Stimulated activated CD8-positive, alpha-beta memory T cell treated with anti-CD3 and anti-CD28 coated beads, Interleukin-12 subunit alpha, Interleukin-12 subunit beta, amount 100 ng/mL, for 4 hours (primary cell): ENCODE results near the gene CAPN7.

Experiments
- DNase-seq: peaks from one replicate; pipeline ENCODE4 v3.0.0-alpha.2; 2020; ENCODE audit warnings: low read depth

The CAPN7 gene

GRCh38 chr3:15246186-15246585 is 40.1 kb downstream of the CAPN7 start:
- DNase-seq, result no peak

DNA sequence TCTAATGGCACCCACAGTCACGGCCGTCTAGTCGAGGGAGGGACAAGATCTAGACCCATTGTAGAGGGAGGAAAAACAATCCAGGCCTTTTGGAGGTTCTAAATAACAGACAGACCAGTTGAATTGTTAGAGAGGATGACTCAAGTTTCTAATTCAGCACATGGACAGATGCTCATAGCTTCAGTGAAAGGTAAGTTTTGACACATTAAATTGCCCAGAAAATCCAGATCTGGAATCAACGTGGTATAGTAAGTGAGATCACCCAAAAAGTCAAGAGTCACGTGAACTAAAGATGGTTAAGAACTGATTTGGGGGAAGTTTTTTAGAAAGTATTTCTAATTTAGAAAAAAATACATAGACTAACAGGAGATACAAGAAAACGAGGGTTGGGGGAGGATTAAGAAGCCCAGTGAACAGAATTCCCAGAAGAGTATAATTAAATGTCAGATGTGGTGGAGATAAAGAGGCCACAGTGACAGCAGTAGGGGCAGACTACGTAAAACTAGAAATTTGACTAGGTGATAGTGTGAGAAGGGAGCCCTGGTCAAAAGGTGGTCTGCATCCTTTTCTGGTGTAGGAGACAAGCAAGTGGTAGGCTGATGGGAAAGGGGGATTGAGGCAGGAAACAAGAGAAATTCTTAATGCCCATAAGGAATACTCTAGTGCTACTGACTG is 47.1 kb downstream of the CAPN7 start:
- DNase-seq, result no peak

- DNase-seq, result no peak
These were observed 49.2 kb downstream of the CAPN7 start for GRCh38 chr3:15255215-15255614.

- DNase-seq, result no peak
These were observed 50.9 kb downstream of the CAPN7 start for GRCh38 chr3:15256861-15257341.

DNA sequence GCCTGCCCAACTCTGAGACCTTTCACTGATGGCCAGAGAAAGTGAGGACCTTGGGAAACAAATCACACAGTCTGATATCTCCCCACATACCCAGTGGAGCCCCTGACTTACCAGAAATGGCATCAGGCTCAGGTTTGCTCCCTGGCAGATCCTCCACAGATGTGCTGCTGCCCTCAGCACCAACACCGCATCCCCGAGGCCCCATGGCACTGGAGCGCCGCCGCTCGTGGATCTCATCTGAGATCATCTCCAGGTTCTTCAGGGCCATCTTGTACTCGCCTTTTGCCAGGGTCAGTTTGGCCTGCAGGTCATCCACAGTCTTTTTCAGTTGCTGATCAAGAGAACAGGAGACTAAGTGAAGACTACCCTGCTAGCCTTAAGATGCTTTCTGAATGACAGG is 52.7 kb downstream of the CAPN7 start:
- DNase-seq, result no peak

DNA sequence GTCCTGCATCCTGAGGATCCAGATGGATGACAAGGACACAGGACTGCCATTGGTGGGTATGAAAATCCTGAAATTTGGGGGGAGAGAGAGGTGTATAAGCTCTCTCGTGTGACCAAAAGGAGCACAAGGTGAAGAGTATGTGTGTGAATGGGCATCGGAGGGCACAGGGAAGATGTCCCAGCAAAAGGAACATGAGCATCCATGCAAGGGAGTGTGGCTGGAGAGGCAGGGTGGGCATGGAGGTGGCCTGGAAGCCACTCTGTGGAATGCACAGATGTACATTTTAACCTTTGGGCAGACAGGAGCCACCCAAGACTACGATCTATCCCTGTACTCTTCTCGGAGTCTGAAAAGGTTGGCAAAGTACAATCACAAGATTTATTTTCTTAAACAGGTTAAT is 54.5 kb downstream of the CAPN7 start:
- DNase-seq, result no peak

DNA sequence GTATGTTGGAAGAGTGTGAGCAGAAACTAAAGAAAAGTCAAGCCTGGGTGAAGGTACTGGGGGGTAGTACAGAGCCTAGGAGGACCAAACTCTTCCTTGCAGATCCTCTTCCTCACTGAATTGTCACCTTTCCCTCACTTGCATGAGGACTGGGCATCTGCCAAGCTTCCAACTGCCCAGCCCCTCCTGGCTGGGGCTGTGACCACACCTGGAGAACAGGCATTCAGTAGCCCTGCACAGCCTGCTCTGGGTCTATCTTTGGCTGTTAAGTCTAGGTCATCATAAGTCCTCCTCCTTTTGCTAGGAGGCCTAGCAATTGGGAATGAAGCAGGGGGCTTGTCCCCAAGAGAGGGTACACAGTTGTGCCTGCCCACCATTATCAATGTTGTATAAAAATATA is 55.2 kb downstream of the CAPN7 start:
- DNase-seq, result no peak

DNA sequence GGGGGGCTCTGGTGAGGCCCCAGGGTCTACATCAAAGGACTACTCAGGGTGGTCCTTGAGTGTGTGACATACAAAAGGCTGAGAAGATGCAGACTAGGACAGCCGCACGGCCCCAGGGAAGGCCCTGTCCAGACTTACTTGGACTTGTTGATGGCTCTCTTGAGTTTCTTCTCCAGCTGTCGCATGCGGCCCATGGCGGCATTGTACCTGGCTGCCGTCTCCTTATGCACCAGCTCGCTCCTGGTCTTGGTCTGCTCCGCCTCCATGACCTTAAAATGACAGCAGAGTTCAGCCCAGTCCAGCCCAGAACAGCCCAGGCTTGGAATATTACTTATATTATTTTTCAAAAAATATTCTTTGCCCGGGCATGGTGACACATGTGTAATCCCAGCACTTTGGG is 56.0 kb downstream of the CAPN7 start:
- no peak for DNase-seq

DNA sequence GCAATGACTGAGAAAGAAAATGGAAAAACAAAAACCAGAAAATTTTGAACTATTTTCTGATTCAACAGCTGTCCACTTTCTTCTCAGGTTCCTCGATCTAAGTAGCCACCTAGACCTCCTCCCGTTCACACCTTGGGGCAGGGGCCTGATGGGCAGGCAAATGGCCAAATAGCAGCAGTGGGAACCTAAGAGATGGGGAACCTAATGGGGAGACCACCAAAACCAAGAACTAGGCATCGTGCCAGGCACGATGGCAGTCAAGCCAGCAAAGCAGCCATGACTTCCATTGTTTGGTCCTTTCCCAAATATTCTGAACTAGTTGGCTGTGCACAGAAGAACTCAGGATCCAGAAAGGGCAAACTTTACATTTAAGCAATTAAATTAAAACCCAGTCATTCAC is 57.1 kb downstream of the CAPN7 start:
- DNase-seq, result no peak

DNA sequence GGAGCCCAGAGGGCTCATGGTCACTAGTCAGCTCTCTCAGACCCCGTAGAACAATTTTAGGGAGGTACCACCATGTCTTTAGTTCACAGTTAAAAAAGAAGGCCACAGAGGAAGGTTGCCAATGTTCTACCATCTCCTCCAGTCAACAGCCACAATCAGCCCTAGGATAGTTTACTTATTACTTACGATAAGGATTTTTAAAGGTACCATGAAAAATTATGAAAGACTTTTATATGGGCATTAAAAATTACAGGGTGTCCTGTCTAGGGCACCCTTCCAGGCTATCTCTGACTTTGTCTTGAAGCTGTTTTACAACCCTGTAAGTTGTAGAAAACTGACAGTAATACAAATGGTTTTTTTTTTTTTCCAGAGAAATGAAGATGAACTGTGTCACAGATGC is 57.9 kb downstream of the CAPN7 start:
- DNase-seq, result no peak

DNA sequence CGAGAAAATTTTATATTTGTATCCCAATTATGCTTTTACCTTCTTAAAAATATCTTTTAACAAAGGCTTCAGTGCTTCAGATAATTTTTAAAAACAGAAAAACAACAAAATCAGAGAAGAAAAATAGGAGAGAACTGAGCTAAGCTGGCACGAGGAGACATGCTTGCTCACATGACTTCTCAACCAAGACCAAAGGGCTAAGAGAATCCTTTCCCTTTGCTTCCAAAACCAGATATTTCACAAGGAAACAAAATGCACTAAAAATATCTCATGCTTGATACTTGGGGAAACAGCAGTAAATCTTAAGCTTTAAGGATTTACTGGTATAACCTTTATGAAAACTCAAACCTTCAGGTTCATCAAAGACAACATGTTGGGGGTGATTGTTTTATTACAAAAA is 58.4 kb downstream of the CAPN7 start:
- DNase-seq, result no peak

GRCh38 chr3:15265655-15266509 is 59.8 kb downstream of the CAPN7 start:
- no peak for DNase-seq

DNA sequence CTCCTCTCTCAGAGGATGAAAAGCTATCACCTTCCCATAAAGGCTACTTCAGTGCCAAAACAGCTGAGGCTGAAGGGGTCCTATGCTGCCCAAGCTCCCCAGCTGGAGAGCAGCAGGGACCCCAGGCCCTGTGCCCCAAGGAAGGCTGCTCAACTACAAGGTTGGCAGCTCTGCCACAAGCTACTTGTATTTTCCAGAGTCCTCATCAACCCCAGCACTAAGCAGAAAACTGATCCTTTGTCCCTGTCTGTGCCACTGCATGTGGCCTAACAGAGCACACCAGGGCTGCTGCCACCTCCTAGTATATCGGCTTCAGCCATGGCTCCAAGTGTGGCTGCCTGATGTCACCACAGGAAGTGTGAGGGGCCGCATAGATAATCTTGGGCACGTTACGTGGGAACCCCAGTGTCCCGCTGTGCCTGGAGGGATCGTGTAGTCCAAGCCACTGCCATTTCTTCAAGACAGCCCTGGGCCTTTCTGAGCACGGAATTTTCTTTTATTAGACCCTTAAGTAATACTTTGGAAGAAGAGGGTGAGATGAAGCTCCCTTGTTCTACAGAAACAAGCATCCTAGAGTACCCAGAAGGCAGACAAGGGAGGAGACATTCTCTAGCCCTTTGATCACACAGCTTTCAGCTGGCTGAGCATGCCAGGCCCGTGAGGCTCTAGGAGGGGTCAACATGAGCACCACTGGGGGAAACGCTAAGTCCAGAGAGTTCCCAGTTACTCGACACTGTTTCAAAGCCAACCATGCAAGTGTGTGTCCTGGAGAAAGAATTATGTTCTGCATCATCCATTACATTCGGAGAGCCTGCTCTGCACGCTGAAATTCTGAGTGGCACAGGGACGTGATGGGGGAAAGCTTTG is 60.7 kb downstream of the CAPN7 start:
- no peak for DNase-seq

- no peak for DNase-seq
These were observed 61.5 kb downstream of the CAPN7 start for GRCh38 chr3:15267502-15267901.

DNA sequence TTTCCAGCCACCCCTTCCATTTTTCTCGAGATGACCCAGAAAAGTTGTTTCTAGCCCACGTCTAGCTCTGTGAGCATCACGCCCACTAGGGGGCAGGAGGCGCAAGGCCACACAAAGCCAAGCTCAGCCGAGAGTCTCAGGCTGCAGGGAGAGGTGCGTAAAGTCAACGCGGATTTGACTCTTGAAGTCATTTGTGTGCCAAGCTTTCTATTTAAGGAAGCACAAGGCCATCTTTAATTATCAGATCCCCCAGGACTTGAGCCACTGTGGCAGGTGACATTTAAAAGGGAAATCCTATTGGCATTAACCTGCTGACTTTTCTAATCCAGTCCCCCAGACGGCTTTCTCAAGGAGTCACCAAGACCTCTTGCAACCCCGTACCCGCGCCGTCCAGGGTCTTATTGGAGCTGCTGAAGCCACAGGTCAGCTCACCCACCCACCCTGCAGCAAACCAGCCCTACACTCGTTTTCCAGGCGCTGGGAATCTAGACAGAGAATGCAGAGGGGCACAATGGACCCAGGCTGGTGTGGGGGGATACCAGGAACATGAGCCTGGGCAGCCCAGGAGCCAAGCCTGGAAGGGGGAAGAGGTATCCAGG is 62.1 kb downstream of the CAPN7 start:
- peak; percentile 66 for DNase-seq

DNA sequence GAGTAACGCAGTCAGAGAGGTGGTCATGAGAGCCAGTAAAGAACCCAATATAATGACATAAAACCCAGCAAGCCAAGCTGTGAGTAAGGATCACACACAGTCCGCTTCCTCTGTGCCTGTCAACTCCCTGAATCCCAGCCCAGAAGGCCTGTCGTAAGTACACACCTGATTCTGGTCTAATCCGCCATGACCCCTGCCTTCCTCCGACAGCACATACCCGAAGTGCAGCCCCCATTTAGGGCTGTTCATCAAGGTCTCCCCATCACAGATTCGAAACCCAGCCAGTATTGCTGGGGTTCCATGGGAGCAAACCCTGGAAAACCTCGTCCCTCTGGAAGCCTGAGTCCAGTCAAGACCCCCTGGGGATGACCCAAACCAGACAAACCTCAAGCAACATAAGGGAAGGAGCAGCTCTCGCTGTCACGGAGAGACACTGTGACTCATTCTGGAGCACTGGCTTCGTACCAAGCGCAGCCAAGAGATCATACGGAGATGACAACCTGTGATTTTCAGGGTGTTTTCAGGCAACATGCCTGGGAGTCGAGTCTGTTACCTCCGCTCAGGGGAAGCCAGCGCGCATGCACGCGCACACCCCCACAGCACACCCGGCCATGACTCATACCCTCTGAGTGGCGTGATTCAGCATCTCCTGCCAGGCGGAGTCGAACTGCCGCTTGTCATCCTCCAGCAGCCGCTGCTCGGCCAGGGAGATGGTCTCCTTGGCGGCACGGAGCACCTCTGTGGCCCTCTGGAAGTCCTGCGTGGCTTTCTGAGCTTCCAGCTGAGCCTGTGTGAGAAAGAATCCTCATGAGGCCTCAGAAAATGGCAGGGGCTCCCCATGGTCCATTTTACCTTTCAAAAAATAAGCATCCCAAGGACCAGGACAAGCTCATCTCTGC is 63.3 kb downstream of the CAPN7 start:
- peak; percentile 80 for DNase-seq

GRCh38 chr3:15271030-15271429 is 65.0 kb downstream of the CAPN7 start:
- no peak for DNase-seq

DNA sequence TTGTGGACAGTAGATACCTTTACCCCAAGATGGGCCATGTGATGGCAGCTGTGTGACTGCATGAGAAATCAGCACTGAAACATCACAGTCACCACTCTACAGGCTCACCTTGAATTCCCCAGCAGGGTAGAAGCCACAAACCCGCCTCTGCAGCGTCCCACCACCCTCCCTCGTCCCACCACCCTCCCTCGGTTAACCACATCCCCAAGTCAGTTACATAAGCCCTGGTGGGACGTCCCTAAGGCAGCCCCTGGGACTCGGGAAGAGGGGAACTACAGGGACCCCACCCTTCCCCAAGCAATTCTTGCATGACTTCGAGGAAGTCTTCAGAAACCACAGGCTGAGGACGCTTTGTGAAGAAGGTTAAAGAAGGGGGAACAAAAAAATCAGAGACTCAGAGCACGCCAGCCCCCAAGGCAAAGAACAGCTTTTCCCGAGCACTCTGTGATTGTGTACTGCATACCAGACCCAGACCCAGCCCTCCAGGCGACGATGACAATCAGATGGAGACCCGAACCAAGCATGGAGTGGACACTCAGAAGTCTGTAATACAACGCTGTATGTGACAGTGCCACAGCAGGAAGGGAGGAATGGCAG is 65.8 kb downstream of the CAPN7 start:
- DNase-seq, result peak; percentile 75

GRCh38 chr3:15272426-15273196 is 66.6 kb downstream of the CAPN7 start:
- no peak for DNase-seq

DNA sequence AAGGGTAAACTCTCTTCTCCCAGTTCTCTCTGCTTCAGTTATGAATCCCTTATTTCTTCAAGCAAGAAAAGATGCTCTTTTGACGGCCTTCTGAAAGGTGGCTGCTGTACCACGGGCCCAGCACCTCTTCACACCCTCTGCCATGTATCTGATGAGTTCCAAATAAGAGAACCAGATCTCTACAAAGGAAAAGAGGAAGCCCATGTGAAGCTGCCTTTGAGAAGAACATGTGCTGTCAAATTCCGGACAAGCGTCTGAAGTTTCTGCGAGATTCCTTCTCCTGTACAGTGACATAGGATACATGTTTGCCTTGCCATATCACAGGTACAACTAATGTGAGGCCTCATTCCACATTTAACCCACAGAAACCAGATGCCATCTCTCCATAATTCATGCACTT is 67.2 kb downstream of the CAPN7 start:
- DNase-seq, result no peak
